ENCODE data around the gene RBSN.
A peak's percentile ranks its signal among the peaks of the same experiment; 100 is the strongest.
"Not testable (repeated sequence)": the region's sequence is repeated elsewhere in the genome, so short reads cannot be mapped to it uniquely, and the experiment has no call there.

The RBSN gene

GRCh38 chr3:15098503-15099363 is at the start of gene RBSN:
RBSN (minus strand) TSS chr3:15099148; CDS start chr3:15096120, 3,028 bp downstream.
- DNase-seq, result peak; percentile 95
- H3K36me3 ChIP-seq (replicated peaks), result peaks cover 13% of the 10 kb centered on the region
- H3K4me3 ChIP-seq (ENCODE audit: low read depth, low read length), result peak within 1 kb of the TSS; percentile 98
- TF ChIP-seq CTCF (IDR thresholded peaks at IDR 0.05; ENCODE audit: low read depth, low read length, missing control alignments), result no peak
- in situ Hi-C loops (cut with HindIII; ENCODE audit: low pct_ligation_motif_present, low sequenced_read_pairs), result no loop called here
- no peaks in the 10 kb centered on the region for H3K27me3 ChIP-seq (replicated peaks)
- peak within 1 kb of the TSS; percentile 88 for H3K27ac ChIP-seq

- in situ Hi-C loops (cut with HindIII; ENCODE audit: low pct_ligation_motif_present, low sequenced_read_pairs), result no loop called here
- H3K36me3 ChIP-seq (replicated peaks), result no peaks in the 10 kb centered on the region
- H3K4me3 ChIP-seq (ENCODE audit: low read depth, low read length), result no peak overlapping the region
- H3K27ac ChIP-seq, result no peak overlapping the region
- TF ChIP-seq CTCF (IDR thresholded peaks at IDR 0.05; ENCODE audit: low read depth, low read length, missing control alignments), result peak; percentile 16
- peaks cover 7% of the 10 kb centered on the region for H3K27me3 ChIP-seq (replicated peaks)
- DNase-seq, result peak; percentile 1
Observed at GRCh38 chr3:15148614-15149013, 49.7 kb upstream of the RBSN start.

GRCh38 chr3:15136885-15137284 is 37.9 kb upstream of the RBSN start:
- in situ Hi-C loops (cut with HindIII; ENCODE audit: low pct_ligation_motif_present, low sequenced_read_pairs); H3K27ac ChIP-seq; H3K36me3 ChIP-seq (replicated peaks); DNase-seq; H3K27me3 ChIP-seq (replicated peaks); H3K4me3 ChIP-seq (ENCODE audit: low read depth, low read length): not testable (repeated sequence)

- in situ Hi-C loops (cut with HindIII; ENCODE audit: low pct_ligation_motif_present, low sequenced_read_pairs); H3K27me3 ChIP-seq (replicated peaks); H3K27ac ChIP-seq; H3K4me3 ChIP-seq (ENCODE audit: low read depth, low read length); H3K36me3 ChIP-seq (replicated peaks); DNase-seq: not testable (repeated sequence)
Observed at GRCh38 chr3:15134968-15135367, 36.0 kb upstream of the RBSN start.

GRCh38 chr3:15128403-15128802 is 29.5 kb upstream of the RBSN start:
- H3K27ac ChIP-seq; H3K27me3 ChIP-seq (replicated peaks); DNase-seq; in situ Hi-C loops (cut with HindIII; ENCODE audit: low pct_ligation_motif_present, low sequenced_read_pairs); H3K36me3 ChIP-seq (replicated peaks); H3K4me3 ChIP-seq (ENCODE audit: low read depth, low read length): not testable (repeated sequence)

- H3K4me3 ChIP-seq (ENCODE audit: low read depth, low read length); H3K27ac ChIP-seq; H3K36me3 ChIP-seq (replicated peaks); DNase-seq; in situ Hi-C loops (cut with HindIII; ENCODE audit: low pct_ligation_motif_present, low sequenced_read_pairs); H3K27me3 ChIP-seq (replicated peaks): not testable (repeated sequence)
Observed at GRCh38 chr3:15126975-15127374, 28.0 kb upstream of the RBSN start.

- TF ChIP-seq CTCF (IDR thresholded peaks at IDR 0.05; ENCODE audit: low read depth, low read length, missing control alignments), result no peak
- no peaks in the 10 kb centered on the region for H3K36me3 ChIP-seq (replicated peaks)
- no peak for DNase-seq
- H3K27me3 ChIP-seq (replicated peaks), result no peaks in the 10 kb centered on the region
- H3K4me3 ChIP-seq (ENCODE audit: low read depth, low read length), result no peak overlapping the region
- in situ Hi-C loops (cut with HindIII; ENCODE audit: low pct_ligation_motif_present, low sequenced_read_pairs), result no loop called here
- no peak overlapping the region for H3K27ac ChIP-seq
Observed at GRCh38 chr3:15122398-15122797, 23.4 kb upstream of the RBSN start.

- Histone ChIP-seq H3K4me3 (ENCODE audit: low read depth, low read length) (no peak overlapping the region), H3K27me3 (replicated peaks) (no peaks in the 10 kb centered on the region), H3K27ac (no peak overlapping the region), H3K36me3 (replicated peaks) (no peaks in the 10 kb centered on the region)
- TF ChIP-seq CTCF (IDR thresholded peaks at IDR 0.05; ENCODE audit: low read depth, low read length, missing control alignments), result no peak
- in situ Hi-C loops (cut with HindIII; ENCODE audit: low pct_ligation_motif_present, low sequenced_read_pairs), result no loop called here
- no peak for DNase-seq
Observed at GRCh38 chr3:15121936-15122335, 23.0 kb upstream of the RBSN start.

All from brain microvascular endothelial cell (primary cell).